H7 (cell line): ENCODE measurements around the gene AP4S1. TPM values are rescaled to one million over a fixed set of nuclear protein-coding genes. Genes with fewer than 3 reads are reported as not detected.
"Not testable (repeated sequence)": the region's sequence is repeated elsewhere in the genome, so short reads cannot be mapped to it uniquely, and the experiment has no call there.

Experiments used
- DNase-seq: peaks from one replicate; pipeline ENCODE4 v3.0.0; 2012
- H3K27me3 ChIP-seq: 2 replicates; pipeline ENCODE4 v1.6.0; 2011; ENCODE audit warnings: mild to moderate bottlenecking, low read length; ENCODE audit not compliant: control insufficient read depth, insufficient read depth
- H3K36me3 ChIP-seq: replicated peaks from 2 replicates; pipeline ENCODE4 v1.5.1; 2011; ENCODE audit warnings: low read length; ENCODE audit not compliant: control insufficient read depth, insufficient read depth
- H3K4me3 ChIP-seq: 2 replicates; pipeline ENCODE4 v1.5.1; 2011; ENCODE audit warnings: low read depth, mild to moderate bottlenecking, control low read depth, low read length, moderate library complexity; ENCODE audit not compliant: insufficient read depth
- total RNA-seq: library from RNA; depleted of rRNA; stranded (reverse); fragments of >200 nt; shearing (Covaris generic); gene quantifications from 2 replicates; pipeline ENCODE4 v1.2.3, GENCODE V29; 2014; rRNA removed

AP4S1 gene, protein sequence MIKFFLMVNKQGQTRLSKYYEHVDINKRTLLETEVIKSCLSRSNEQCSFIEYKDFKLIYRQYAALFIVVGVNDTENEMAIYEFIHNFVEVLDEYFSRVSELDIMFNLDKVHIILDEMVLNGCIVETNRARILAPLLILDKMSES
- 2.7 and 4.1 TPM in 2 replicates for total RNA-seq

DNA sequence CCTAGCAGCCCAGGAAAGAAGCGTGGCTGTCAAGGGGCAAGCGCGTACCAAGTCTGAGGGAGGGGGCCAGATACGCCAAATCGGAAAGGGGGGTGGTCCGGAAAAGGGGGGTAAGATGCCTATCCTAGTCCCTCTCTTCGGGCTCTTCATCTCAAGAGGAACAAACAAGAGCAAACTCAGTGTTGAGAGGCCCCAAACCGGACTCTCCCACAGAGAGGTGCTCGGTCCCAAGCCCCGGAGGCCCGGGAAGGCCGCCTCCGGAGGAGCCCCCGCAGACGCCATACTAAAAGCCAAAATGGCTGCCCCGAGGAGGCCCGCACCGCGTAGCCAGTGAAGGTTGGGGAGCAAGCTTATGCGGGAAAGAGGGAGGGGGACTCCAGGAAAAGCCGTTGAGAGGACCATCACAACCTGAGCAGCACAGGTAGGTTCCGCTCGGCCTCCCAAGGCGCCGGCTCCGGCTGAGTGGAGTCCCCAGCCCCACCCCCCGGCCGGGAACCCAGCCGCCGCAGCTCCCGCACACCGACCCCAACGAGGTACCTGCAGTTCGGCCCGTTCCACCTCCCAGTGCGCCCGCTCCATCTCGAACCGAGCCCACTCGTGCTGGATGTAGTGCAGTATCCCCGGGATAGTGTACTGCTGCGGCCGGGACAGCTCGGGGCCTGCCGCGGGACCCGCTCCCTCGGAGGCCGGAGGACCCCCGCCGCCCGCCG, at the start of gene AP4S1:
Gene AP4S1, plus strand, starts transcription at position 283 of the 710 bp plus-strand sequence. CDS start 40,548 bp downstream, outside the sequence.
- no peaks in the 10 kb centered on the region for H3K27me3 ChIP-seq
- H3K4me3 ChIP-seq, result peak within 1 kb of the TSS; percentile 93
- no peaks in the 10 kb centered on the region; the same call in 1 of the 2 replicates for H3K36me3 ChIP-seq
- DNase-seq, result peak; percentile 75

DNA sequence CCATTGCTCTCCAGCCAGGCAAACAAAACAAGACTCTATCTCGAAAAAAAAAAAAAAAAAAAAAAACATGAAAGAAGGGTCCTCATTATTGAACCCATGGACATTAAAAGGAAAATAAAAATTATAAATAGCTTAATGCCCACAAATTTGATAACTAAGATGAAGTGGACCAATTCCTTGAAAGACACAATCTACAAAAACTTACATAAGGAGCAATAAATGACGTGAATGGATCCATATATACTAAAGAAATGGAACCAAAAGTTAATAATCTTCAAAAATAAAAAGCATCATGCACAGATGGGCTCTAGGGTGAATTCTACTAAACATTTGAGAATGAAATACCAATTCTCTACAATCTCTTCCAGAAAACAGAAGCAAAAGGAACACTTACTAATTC, 47.7 kb upstream of the AP4S1 start:
- no peak for DNase-seq
- H3K27me3 ChIP-seq, result no peaks in the 10 kb centered on the region
- no peaks in the 10 kb centered on the region for H3K36me3 ChIP-seq
- no peak overlapping the region for H3K4me3 ChIP-seq

DNA sequence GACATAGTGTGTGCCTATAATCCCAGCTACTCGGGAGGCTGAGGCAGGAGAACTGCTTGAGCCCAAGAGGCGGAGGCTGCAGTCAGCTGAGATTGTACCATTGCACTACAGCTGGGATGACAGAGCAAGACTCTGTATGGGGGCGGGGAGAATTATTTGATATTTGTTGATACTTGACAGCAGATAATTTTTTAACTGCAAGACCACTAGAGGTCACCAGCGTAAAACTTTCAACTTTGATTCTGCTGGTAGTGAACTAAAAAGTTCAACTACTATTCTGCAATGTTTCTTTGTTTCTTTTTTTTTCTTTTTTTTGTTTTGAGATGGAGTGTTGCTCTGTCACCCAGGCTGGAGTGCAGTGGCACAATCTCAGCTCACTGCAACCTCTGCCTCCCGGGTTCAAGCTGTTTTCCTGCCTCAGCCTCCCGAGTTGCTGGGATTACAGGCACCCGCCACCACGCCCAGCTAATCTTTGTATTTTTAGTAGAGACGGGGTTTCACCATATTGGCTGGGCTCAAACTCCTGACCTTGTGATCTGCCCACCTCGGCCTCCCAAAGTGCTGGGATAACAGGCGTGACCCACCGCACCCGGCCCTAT, 45.2 kb upstream of the AP4S1 start:
- not testable (repeated sequence) for H3K4me3 ChIP-seq, H3K27me3 ChIP-seq, H3K36me3 ChIP-seq
- DNase-seq, result peak; percentile 29

DNA sequence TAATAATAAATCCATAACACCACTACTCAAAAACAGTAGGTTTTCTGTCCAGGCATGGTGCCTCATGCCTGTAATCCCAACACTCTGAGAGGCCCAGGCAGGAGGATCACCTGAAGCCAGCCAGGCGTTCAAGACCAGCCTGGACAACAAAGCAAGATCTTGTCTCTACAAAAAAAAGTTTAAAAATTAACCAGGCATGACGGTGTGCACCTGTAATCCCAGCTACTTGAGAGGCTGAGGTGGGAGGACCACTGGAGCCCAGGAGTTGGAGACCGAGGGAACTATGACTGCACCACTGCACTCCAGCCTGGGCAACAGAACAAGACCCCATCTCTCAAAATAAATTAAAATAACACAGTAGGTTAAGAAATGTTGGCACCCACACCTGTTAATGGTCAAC, 44.5 kb upstream of the AP4S1 start:
- no peak for DNase-seq
- no peak overlapping the region for H3K4me3 ChIP-seq
- H3K27me3 ChIP-seq, result no peaks in the 10 kb centered on the region
- H3K36me3 ChIP-seq, result no peaks in the 10 kb centered on the region

DNA sequence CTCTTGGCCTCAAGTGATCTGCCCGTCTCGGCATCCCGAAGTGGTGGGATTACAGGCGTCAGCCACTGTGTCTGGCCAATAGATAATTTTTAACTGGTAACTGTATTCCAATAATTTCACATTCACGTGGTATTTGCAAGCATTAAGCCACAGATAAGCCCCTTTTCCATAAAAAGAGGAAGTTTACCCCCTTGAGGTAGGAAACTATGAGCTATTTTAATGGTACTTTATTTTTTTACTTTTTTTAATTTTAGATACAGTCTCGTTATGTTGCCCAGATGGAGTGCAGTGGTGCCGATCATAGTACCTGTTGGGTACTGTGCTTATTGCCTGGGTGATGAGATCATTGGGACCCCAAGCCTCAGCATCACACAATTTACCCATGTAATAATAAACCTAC, 42.9 kb upstream of the AP4S1 start:
- no peak for DNase-seq
- Histone ChIP-seq H3K36me3 (no peaks in the 10 kb centered on the region), H3K4me3 (no peak overlapping the region), H3K27me3 (no peaks in the 10 kb centered on the region)

DNA sequence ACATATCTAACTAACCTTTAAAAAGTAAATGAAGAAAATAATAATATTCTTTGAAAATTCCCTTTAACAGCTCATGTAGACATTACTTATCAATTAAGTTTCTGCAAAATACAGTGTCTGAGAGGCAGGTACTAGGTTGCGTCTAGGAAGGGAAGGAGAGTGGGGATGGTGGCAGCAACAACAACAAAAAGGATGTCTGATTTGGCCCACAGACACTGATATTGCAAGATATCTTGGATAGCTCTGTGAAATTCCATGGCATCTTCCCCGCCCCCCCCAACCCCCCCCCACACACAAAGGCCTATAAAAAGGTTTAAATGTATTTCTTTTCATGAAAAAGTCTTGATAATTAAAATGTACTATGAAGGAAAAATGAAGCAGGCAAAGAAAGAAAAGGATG, 41.6 kb upstream of the AP4S1 start:
- Histone ChIP-seq H3K36me3 (no peaks in the 10 kb centered on the region), H3K4me3 (no peak overlapping the region), H3K27me3 (no peaks in the 10 kb centered on the region)
- no peak for DNase-seq

DNA sequence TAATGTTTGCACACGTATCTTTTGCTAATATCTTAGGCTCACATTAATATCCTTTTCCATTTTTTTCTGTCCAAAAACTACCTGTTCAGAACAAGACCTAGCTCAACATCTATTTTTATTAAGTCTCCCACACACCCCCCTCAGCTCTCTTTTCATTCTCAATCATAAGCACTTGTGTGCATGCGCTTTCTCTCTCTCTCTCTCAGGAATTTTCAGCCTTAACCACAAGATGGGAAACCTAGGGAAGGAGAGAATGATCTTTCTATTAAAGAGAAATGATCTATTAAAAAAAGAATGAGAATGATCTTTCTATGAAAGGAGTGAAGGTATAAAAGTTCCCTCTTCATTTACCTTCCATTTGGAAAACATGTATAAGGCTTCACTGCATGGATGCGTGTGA, 39.7 kb upstream of the AP4S1 start:
- Histone ChIP-seq H3K4me3 (no peak overlapping the region), H3K27me3 (no peaks in the 10 kb centered on the region), H3K36me3 (no peaks in the 10 kb centered on the region)
- DNase-seq, result no peak

DNA sequence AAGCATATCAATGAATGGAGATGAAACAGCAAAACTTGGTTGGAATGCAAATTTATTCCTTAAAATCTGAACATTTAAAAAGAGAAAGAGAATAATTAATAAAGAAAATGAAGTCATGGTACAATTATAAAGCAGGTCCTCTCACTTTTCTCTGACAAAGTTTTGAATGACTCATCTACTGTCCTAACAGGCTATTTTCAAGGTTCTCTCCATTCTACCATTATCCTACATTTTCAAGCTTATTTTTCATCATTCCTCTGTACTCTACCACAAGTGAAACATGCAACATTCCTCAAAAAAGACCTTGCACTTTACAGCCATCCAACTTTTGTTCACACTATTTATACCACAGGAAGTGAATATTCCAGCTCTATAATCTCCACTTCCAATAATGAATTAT, 36.9 kb upstream of the AP4S1 start:
- H3K27me3 ChIP-seq, result no peaks in the 10 kb centered on the region
- H3K36me3 ChIP-seq, result no peaks in the 10 kb centered on the region
- no peak for DNase-seq
- H3K4me3 ChIP-seq, result no peak overlapping the region

DNA sequence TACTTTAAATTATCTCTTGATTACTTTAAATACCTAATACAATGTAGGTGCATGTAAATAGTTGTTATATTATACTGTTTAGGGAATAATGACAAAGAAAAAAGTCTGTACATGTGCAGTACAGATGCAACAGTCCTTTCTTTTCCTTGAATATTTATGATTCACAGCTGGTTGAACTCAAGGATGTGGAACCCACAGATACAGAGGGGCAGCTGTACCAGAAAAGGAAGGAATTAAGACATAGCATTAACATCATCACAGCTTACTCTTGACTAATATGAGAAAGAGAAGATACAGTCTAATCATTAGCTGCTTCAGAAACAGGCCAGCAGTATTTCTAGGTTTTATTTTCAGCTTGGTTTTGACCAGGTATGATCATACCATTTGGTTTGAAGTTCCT, 34.7 kb upstream of the AP4S1 start:
- no peaks in the 10 kb centered on the region for H3K36me3 ChIP-seq
- H3K4me3 ChIP-seq, result no peak overlapping the region
- H3K27me3 ChIP-seq, result no peaks in the 10 kb centered on the region
- DNase-seq, result no peak

DNA sequence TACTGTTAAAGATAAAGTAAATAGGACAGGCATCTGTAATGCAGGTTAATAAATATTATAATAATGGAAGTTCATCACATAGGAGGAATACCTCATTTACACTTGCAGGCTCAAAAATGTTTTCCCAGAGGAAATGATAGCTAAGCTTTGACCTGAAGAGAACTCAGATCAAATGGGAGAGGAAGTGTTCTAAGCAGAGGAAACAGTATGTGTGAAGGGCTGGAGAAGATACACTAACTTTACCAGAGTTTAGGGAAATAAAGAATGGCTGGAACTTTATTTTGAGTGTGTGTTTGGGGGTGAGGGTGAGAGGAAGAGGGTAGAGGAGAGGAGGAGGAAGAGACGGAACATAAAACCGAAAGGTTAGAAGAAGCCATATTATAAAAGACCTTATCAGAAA, 34.0 kb upstream of the AP4S1 start:
- no peak for DNase-seq
- Histone ChIP-seq H3K4me3 (no peak overlapping the region), H3K27me3 (no peaks in the 10 kb centered on the region), H3K36me3 (no peaks in the 10 kb centered on the region)

DNA sequence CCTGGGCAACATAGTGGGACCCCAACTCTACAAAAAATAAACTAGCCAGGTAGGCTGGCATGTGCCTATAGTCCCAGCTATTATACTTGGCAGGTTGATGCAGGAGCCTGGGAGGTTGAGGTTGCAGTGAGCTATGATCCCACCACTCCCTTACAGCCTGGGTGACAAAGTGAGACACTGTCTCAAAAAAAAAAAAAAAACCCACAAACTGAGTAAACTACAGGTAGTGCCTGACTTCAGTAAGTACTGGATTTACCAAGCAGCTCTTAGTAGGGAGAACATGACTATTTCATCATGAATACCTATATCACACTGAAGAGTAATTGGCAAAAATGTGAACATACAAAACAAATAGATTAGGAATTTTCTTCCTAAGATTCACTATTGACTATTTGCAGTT, 32.4 kb upstream of the AP4S1 start:
- Histone ChIP-seq H3K36me3 (no peaks in the 10 kb centered on the region), H3K4me3 (no peak overlapping the region), H3K27me3 (no peaks in the 10 kb centered on the region)
- no peak for DNase-seq

DNA sequence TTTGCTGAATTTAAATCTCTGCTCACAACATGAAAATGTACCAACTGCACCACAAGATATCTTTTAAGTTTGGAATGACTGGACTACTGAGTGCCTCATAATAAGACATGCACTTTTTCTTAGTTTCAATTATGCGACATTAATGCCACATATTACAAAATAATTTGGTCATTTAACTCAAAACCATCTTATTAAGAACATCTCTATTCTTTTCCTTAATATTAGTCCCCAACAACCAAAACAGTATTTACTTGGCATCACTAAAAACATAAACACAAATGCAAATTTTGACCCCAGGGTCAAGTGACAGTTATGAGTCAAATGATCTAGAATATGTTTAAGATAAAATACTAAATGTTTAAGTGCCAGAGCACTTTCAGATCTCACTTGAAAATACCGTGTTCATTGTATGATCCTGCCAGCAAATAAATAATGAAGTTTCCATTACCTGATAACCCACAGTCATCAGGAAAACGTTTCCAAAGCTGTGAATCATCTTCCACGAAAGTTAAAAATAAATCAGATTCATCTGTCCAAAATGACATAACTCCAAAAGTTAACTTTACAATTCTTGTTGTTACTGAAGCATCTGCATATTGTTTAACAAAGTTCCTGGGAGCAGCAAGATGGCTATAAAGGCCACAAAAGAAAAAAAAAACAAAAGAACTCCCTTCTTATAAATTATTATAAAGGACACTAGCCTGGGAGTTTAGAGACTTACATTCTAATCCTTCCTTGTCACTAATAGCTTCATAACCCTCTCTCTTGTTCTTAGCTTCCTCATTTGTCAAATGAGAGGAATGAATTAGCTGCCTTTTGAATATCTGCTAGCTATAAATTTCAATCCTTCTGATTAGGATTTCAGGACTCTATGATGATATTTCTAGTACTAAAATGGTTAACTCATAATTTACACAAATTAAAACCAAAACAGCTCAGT, 30.5 kb upstream of the AP4S1 start:
- no peak for DNase-seq
- Histone ChIP-seq H3K36me3 (no peaks in the 10 kb centered on the region), H3K27me3 (no peaks in the 10 kb centered on the region), H3K4me3 (no peak overlapping the region)

DNA sequence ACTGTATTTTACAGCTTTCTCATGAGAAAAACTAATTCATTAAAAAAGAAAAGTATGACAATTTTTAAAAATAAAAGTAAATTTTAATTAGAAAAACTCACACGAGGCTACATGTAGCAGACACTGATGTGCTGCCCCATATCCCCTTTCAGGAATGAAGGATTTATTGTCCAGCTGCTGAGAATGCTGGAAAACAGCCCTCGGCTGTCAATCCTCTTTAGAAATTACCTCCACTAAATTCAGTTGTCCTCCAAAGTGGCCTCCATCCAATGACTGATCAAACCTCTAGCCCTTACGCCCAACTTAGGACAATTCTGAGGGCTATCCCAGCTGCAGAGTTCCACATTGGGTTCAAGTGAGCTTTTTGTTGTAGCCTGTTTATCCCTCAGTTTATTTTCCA, 29.8 kb upstream of the AP4S1 start:
- Histone ChIP-seq H3K27me3 (no peaks in the 10 kb centered on the region), H3K36me3 (no peaks in the 10 kb centered on the region), H3K4me3 (no peak overlapping the region)
- no peak for DNase-seq

DNA sequence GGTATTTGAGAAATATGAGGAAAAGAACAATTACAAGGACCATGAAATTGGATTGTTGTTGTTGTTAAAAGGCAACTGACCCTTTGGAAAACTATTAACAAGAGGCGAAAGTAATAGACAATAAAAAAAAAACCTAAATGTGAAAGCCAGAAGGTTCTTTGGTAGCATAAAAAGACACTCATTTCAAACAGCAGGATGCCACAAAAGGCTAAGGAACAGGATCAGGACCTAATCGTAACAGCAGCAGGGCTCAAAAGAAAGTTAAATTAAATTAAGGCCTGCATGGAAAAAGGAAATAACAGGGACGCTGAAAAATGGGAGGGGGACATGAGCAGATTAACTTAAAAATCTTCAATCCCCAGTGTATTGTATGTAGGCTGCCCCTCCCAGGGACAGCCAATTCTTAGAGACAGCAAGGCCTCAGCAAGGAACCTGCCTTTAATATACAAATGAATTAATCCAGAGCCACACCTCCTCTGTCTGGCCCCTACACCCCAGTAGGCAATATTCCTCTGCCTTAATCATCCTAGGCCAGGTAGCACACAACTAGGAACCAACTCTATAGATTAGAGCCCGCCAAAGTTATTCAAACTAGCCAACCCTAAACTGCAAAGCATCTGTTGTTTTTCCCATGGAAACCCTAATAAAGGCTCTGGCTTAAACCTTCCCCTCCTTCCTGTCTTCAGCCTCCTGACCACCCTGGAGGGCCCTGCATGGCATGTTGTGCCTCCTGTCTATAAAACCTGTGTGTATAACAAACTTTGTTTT, 28.4 kb upstream of the AP4S1 start:
- Histone ChIP-seq H3K27me3 (no peaks in the 10 kb centered on the region), H3K36me3 (no peaks in the 10 kb centered on the region), H3K4me3 (no peak overlapping the region)
- DNase-seq, result peak; percentile 28
